NB4 (cell line): ENCODE data around the gene BLVRB.

ENCODE experiments used
- DNase-seq: peaks from one replicate; pipeline ENCODE4 v3.0.0; 2010; ENCODE audit warnings: low read depth
- H3K4me3 ChIP-seq: one replicate; pipeline ENCODE4 v1.5.1; 2011; ENCODE audit warnings: mild to moderate bottlenecking, low read depth, low read length, moderate library complexity
- CTCF ChIP-seq: IDR thresholded peaks from one replicate; pipeline ENCODE4 v1.5.1; 2012; ENCODE audit warnings: low read depth, low read length
- MAX ChIP-seq: IDR thresholded peaks from 2 replicates; pipeline ENCODE4 v1.6.1; 2011; ENCODE audit warnings: low read depth, low read length
- MYC ChIP-seq: IDR thresholded peaks from 2 replicates; pipeline ENCODE4 v1.6.1; 2011; ENCODE audit warnings: low read depth, low read length
- POLR2A ChIP-seq: IDR thresholded peaks from 2 replicates; pipeline ENCODE4 v1.6.1; 2011; ENCODE audit warnings: mild to moderate bottlenecking; ENCODE audit not compliant: insufficient read length; ENCODE audit errors: extremely low read depth

Gene BLVRB

GRCh38 chr19:40465557-40466218, at the start of gene BLVRB:
Gene BLVRB (minus strand): TSS chr19:40465745. CDS start chr19:40465688, 57 bp downstream.
- peak within 1 kb of the TSS; percentile 59 for H3K4me3 ChIP-seq
- TF ChIP-seq POLR2A (peak; percentile 44), CTCF (no peak), MYC (0 out of 2 replicates have a peak, but pooled peaks have one; percentile 14), MAX (no peak)
- peak; percentile 95 for DNase-seq

GRCh38 chr19:40513741-40514315, 48.3 kb upstream of the BLVRB start:
- H3K4me3 ChIP-seq, result no peak overlapping the region
- no peak for TF ChIP-seq MAX
- TF ChIP-seq MYC, result no peak
- TF ChIP-seq POLR2A, result no peak
- no peak for TF ChIP-seq CTCF
- DNase-seq, result no peak

- H3K4me3 ChIP-seq, result no peak overlapping the region
- DNase-seq, result no peak
- TF ChIP-seq CTCF (no peak), MAX (no peak), POLR2A (no peak), MYC (no peak)
Observed at GRCh38 chr19:40513345-40513678, 47.8 kb upstream of the BLVRB start.

- no peak overlapping the region for H3K4me3 ChIP-seq
- TF ChIP-seq POLR2A, result no peak
- TF ChIP-seq MYC, result no peak
- TF ChIP-seq MAX, result no peak
- no peak for TF ChIP-seq CTCF
- no peak for DNase-seq
Observed at GRCh38 chr19:40512473-40513344, 47.2 kb upstream of the BLVRB start.

- TF ChIP-seq MAX (no peak), MYC (no peak), POLR2A (no peak), CTCF (no peak)
- no peak overlapping the region for H3K4me3 ChIP-seq
Observed at GRCh38 chr19:40512110-40512472, 46.5 kb upstream of the BLVRB start.

More at GRCh38 chr19:40512110-40512472, 46.5 kb upstream of the BLVRB start:
- DNase-seq, result no peak
